A549 (cell line): Measurements from ENCODE around the gene CEP89.

Experiments used
- CHD2 ChIP-seq: fragments of 150-350 bp; IDR thresholded peaks from 2 replicates; pipeline ENCODE4 v1.6.1; 2014; ENCODE audit warnings: low read length; ENCODE audit not compliant: partially characterized antibody
- CTCF ChIP-seq: fragments of >200 bp; sonication (Bioruptor Twin); formaldehyde crosslinking; IDR thresholded peaks from 3 replicates; pipeline ENCODE4 v1.5.1; 2016
- ESRRA ChIP-seq: fragments of 150-350 bp; IDR thresholded peaks from 2 replicates; pipeline ENCODE4 v1.6.1; 2014; ENCODE audit warnings: mild to moderate bottlenecking, low read length, borderline replicate concordance
- POLR2A ChIP-seq: IDR thresholded peaks from 2 replicates; pipeline ENCODE4 v1.6.1; 2012; ENCODE audit warnings: mild to moderate bottlenecking, low read length
- RAD21 ChIP-seq, 2 experiments: fragments of >200 bp in 1 of 2; sonication (Bioruptor Twin) in 1 of 2; formaldehyde crosslinking in 1 of 2; IDR thresholded peaks in 1 of 2; conservative IDR thresholded peaks in 1 of 2; 2 replicates in 1 of 2; 3 replicates in 1 of 2; pipeline ENCODE4 v1.6.1; 2012 to 2018; ENCODE audit warnings: inconsistent platforms in 1 of 2
- RCOR1 ChIP-seq: fragments of 150-350 bp; IDR thresholded peaks from 2 replicates; pipeline ENCODE4 v1.6.1; 2014; ENCODE audit warnings: antibody characterized with exemption, low read length, low read depth

GRCh38 chr19:32997716-32998355 is 26.1 kb upstream of the CEP89 start:
- no peak for TF ChIP-seq RAD21 (conservative IDR thresholded peaks at IDR 0.05 in 1 of 2, IDR thresholded peaks at IDR 0.05 in 1 of 2)
- no peak for TF ChIP-seq RCOR1
- no peak for TF ChIP-seq CTCF
- no peak for TF ChIP-seq POLR2A
- no peak for TF ChIP-seq CHD2
- TF ChIP-seq ESRRA: no peak
